Gastroesophageal sphincter (tissue), 3 donors: Measurements from ENCODE around the gene CENPU.

Experiments
- CTCF ChIP-seq, 4 experiments: fragments of 200-600 bp in 2 of 4; fragments of 450-650 bp in 2 of 4; sonication (generic) in 1 of 4; IDR thresholded peaks; one replicate each; pipeline ENCODE4 v1.5.1; 2017 to 2019; ENCODE audit warnings: antibody characterized with exemption in 4 of 4, mild to moderate bottlenecking in 2 of 4, moderate library complexity in 2 of 4
- POLR2A ChIP-seq, 2 donors: fragments of 450-650 bp; IDR thresholded peaks; one replicate each; pipeline ENCODE4 v1.6.1; 2017; ENCODE audit warnings: antibody characterized with exemption in 2 of 2, mild to moderate bottlenecking in 2 of 2, moderate library complexity in 1 of 2

- TF ChIP-seq CTCF (IDR thresholded peaks at IDR 0.05) (no peak), POLR2A (IDR thresholded peaks at IDR 0.05) (no peak)
Measured at GRCh38 chr4:184728858-184729257, 5.0 kb downstream of the CENPU start.
